Left lung (tissue), 10 donors: ENCODE measurements around the gene EPYC. TPM values are rescaled to one million over a fixed set of nuclear protein-coding genes. Genes with fewer than 3 reads are reported as not detected.

Source experiments
- ATAC-seq: fragments of 200-7000 bp; cut with Tn5 transposase; one replicate; pipeline ENCODE4 v1.9.1; 2020; ENCODE audit warnings: moderate library complexity
- DNase-seq, 4 donors: peaks; one replicate each; pipeline ENCODE4 v3.0.0-alpha.2; 2013 to 2020
- H3K27ac ChIP-seq, 2 donors: fragments of 200-600 bp; sonication (generic) in 1 of 2; one replicate each; pipeline versions ENCODE4 v1.5.0 to v1.8.0; 2020 to 2021
- H3K27me3 ChIP-seq, 2 donors: fragments of 200-600 bp; sonication (generic) in 1 of 2; one replicate each; pipeline versions ENCODE4 v1.5.0 to v1.8.0; 2020 to 2021
- H3K36me3 ChIP-seq, 2 donors: fragments of 200-600 bp; sonication (generic) in 1 of 2; one replicate each; pipeline versions ENCODE4 v1.5.0 to v1.8.0; 2020 to 2021
- H3K4me1 ChIP-seq, 2 donors: fragments of 200-600 bp; one replicate each; pipeline ENCODE4 v1.8.0; 2021
- H3K4me3 ChIP-seq, 2 donors: fragments of 200-600 bp; sonication (generic) in 1 of 2; one replicate each; pipeline versions ENCODE4 v1.5.0 to v1.8.0; 2020 to 2021; ENCODE audit warnings: mild to moderate bottlenecking in 1 of 2
- H3K9me3 ChIP-seq, 2 donors: fragments of 200-600 bp; sonication (generic) in 1 of 2; one replicate each; pipeline versions ENCODE4 v1.5.0 to v1.8.0; 2020 to 2021
- CTCF ChIP-seq, 2 donors: fragments of 200-600 bp; sonication (generic) in 1 of 2; IDR thresholded peaks; one replicate each; pipeline versions ENCODE4 v1.5.0 to v1.8.0; 2021; ENCODE audit warnings: antibody characterized with exemption in 2 of 2
- intact Hi-C, 2 donors: fragments of 100-400 bp; cut with DNase I; formaldehyde crosslinking; loops; one replicate each; pipeline versions ENCODE4 v1.11.2 to v1.14.2; 2022
- polyA plus RNA-seq, 6 donors: library from polyadenylated mRNA; unstranded; fragments of 120-200 nt; gene quantifications; one replicate each; pipeline ENCODE4 v1.2.1, GENCODE V29; 2013; ENCODE audit not compliant: insufficient read length in 6 of 6
- total RNA-seq, 2 donors: library from RNA; stranded (reverse); fragmentation: NEBNext Ultra II Directional; extraction: Animal tissue kit (Norgen Biotek cat#: 25700); gene quantifications; one replicate each; pipeline ENCODE4 v1.2.1, GENCODE V29; 2021
- donor health status: DM: no; HTN: yes; CAD: no.
- donor health status: DM: no; HTN: no; CAD: no.

EPYC gene
- total and polyA plus RNA-seq, 8 donors = 0.13 to 0.47 (median 0.15) TPM; not detected in 5

GRCh38 chr12:90921536-90921935 is 83.2 kb downstream of the EPYC start:
- H3K9me3 ChIP-seq = no peaks in the 10 kb centered on the region
- H3K4me1 ChIP-seq = no peaks in the 10 kb centered on the region
- ATAC-seq (no peak), DNase-seq (no peak)
- H3K27me3 ChIP-seq = no peaks in the 10 kb centered on the region
- H3K4me3 ChIP-seq = no peak overlapping the region
- intact Hi-C loops = no loop called here
- H3K27ac ChIP-seq = no peak overlapping the region
- TF ChIP-seq CTCF (IDR thresholded peaks at IDR 0.05) = no peak
- no peaks in the 10 kb centered on the region for H3K36me3 ChIP-seq

GRCh38 chr12:90920222-90920621 is 84.5 kb downstream of the EPYC start:
- ATAC-seq (no peak), DNase-seq (no peak)
- Histone ChIP-seq H3K27me3 (no peaks in the 10 kb centered on the region), H3K36me3 (no peaks in the 10 kb centered on the region), H3K9me3 (no peaks in the 10 kb centered on the region), H3K4me3 (no peak overlapping the region), H3K4me1 (no peaks in the 10 kb centered on the region), H3K27ac (no peak overlapping the region)
- intact Hi-C loops = no loop called here
- TF ChIP-seq CTCF (IDR thresholded peaks at IDR 0.05) = no peak

GRCh38 chr12:90917431-90917830 is 87.3 kb downstream of the EPYC start:
- DNase-seq (no peak), ATAC-seq (no peak)
- Histone ChIP-seq H3K9me3 (no peaks in the 10 kb centered on the region), H3K4me1 (no peaks in the 10 kb centered on the region), H3K36me3 (no peaks in the 10 kb centered on the region), H3K27me3 (no peaks in the 10 kb centered on the region), H3K4me3 (no peak overlapping the region), H3K27ac (no peak overlapping the region)
- TF ChIP-seq CTCF (IDR thresholded peaks at IDR 0.05) = no peak
- intact Hi-C loops = no loop called here

GRCh38 chr12:90916516-90916915 is 88.3 kb downstream of the EPYC start:
- Histone ChIP-seq H3K9me3 (no peaks in the 10 kb centered on the region), H3K4me3 (no peak overlapping the region), H3K36me3 (no peaks in the 10 kb centered on the region), H3K4me1 (no peaks in the 10 kb centered on the region), H3K27me3 (no peaks in the 10 kb centered on the region), H3K27ac (no peak overlapping the region)
- no peak for TF ChIP-seq CTCF (IDR thresholded peaks at IDR 0.05)
- DNase-seq (no peak), ATAC-seq (no peak)
- intact Hi-C loops = no loop called here

GRCh38 chr12:90915353-90915752 is 89.4 kb downstream of the EPYC start:
- no peak for ATAC-seq
- Histone ChIP-seq H3K4me1 (no peaks in the 10 kb centered on the region), H3K27me3 (no peaks in the 10 kb centered on the region), H3K36me3 (no peaks in the 10 kb centered on the region), H3K4me3 (no peak overlapping the region), H3K9me3 (no peaks in the 10 kb centered on the region), H3K27ac (no peak overlapping the region)
- TF ChIP-seq CTCF (IDR thresholded peaks at IDR 0.05) = no peak
- no peak for DNase-seq
- intact Hi-C loops = no loop called here

Other genes with a start within 250 kb of the EPYC start
- not detected for gene CCER1, start 49.8 kb downstream of the EPYC start, total RNA-seq
- gene CCER1, start 49.8 kb downstream of the EPYC start, polyA plus RNA-seq = not detected
- under 1 TPM; 0.13 to 0.26 TPM for gene KERA, start 53.1 kb upstream of the EPYC start, total RNA-seq
- gene KERA, start 53.1 kb upstream of the EPYC start, polyA plus RNA-seq = under 1 TPM; 0.10 to 0.21 (median 0.16) TPM
- gene LUM, start 106.5 kb upstream of the EPYC start, total RNA-seq = 1,000 to 10,000 TPM in 1 of 2 donors, 100 to 1,000 TPM in 1; 605 to 1,088 TPM
- gene LUM, start 106.5 kb upstream of the EPYC start, polyA plus RNA-seq = 100 to 1,000 TPM; 754 to 962 (median 884) TPM
- gene DCN, start 177.8 kb upstream of the EPYC start, total RNA-seq = 1,000 to 10,000 TPM in 1 of 2 donors, 100 to 1,000 TPM in 1; 966 to 1,049 TPM
- 1,000 to 10,000 TPM; 1,543 to 2,064 (median 1,824) TPM for gene DCN, start 177.8 kb upstream of the EPYC start, polyA plus RNA-seq